Measurements from ENCODE around the gene AXIN2.
"Not testable (repeated sequence)": the region's sequence is repeated elsewhere in the genome, so short reads cannot be mapped to it uniquely, and the experiment has no call there.

AXIN2 gene

GRCh38 chr17:65487161-65487560 is 74.3 kb downstream of the AXIN2 start:
- DNase-seq (ENCODE audit: low read depth in 2 of 3, low spot score in 2 of 3), result no peak

- no peak for DNase-seq (ENCODE audit: low read depth in 2 of 3, low spot score in 2 of 3)
Observed at GRCh38 chr17:65485388-65486299, 75.8 kb downstream of the AXIN2 start.

DNA sequence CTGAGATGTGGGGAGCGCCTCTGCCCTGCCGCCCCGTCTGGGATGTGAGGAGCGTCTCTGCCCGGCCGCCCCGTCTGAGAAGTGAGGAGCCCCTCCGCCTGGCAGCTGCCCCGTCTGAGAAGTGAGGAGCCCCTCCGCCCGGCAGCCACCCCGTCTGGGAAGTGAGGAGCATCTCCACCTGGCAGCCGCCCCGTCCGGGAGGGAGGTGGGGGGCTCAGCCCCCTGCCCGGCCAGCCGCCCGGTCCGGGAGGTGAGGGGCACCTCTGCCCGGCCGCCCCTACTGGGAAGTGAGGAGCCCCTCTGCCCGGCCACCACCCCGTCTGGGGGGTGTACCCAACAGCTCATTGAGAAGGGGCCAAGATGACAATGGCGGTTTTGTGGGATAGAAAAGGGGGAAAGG is 77.0 kb downstream of the AXIN2 start:
- DNase-seq (ENCODE audit: low read depth in 2 of 3, low spot score in 2 of 3), result not testable (repeated sequence)

GRCh38 chr17:65483438-65483837 is 78.0 kb downstream of the AXIN2 start:
- DNase-seq (ENCODE audit: low read depth in 2 of 3, low spot score in 2 of 3), result no peak

GRCh38 chr17:65482201-65482600 is 79.2 kb downstream of the AXIN2 start:
- no peak for DNase-seq (ENCODE audit: low read depth in 2 of 3, low spot score in 2 of 3)

GRCh38 chr17:65479282-65479681 is 82.2 kb downstream of the AXIN2 start:
- DNase-seq (ENCODE audit: low read depth in 2 of 3, low spot score in 2 of 3), result no peak
